ENCODE measurements around the gene CSHL1. TPM values are rescaled to one million over a fixed set of nuclear protein-coding genes. Genes with fewer than 3 reads are reported as not detected.

Gene CSHL1
- total and polyA plus RNA-seq, 9 of the 15 experiments (the other 6 are each of a cell fraction or from before 2014, with no cell fraction given) = not detected

- TF ChIP-seq ZBTB2 (IDR thresholded peaks at IDR 0.05) (no peak), SRSF9 (IDR thresholded peaks at IDR 0.05; ENCODE audit: borderline replicate concordance, low read depth, low read length) (no peak), XRCC4 (IDR thresholded peaks at IDR 0.05; ENCODE audit: extremely low read depth, insufficient read depth, insufficient read length) (no peak)
- TF ChIP-seq, protein P1, sequence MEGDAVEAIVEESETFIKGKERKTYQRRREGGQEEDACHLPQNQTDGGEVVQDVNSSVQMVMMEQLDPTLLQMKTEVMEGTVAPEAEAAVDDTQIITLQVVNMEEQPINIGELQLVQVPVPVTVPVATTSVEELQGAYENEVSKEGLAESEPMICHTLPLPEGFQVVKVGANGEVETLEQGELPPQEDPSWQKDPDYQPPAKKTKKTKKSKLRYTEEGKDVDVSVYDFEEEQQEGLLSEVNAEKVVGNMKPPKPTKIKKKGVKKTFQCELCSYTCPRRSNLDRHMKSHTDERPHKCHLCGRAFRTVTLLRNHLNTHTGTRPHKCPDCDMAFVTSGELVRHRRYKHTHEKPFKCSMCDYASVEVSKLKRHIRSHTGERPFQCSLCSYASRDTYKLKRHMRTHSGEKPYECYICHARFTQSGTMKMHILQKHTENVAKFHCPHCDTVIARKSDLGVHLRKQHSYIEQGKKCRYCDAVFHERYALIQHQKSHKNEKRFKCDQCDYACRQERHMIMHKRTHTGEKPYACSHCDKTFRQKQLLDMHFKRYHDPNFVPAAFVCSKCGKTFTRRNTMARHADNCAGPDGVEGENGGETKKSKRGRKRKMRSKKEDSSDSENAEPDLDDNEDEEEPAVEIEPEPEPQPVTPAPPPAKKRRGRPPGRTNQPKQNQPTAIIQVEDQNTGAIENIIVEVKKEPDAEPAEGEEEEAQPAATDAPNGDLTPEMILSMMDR (IDR thresholded peaks at IDR 0.05 in 2 of 3, conservative IDR thresholded peaks at IDR 0.05 in 1 of 3; ENCODE audit: insufficient read depth in 2 of 3, low read depth in 1 of 3, low read length in 3 of 3) = peak; percentile 69 to 73 (median 69)
- TF ChIP-seq, protein P2, sequence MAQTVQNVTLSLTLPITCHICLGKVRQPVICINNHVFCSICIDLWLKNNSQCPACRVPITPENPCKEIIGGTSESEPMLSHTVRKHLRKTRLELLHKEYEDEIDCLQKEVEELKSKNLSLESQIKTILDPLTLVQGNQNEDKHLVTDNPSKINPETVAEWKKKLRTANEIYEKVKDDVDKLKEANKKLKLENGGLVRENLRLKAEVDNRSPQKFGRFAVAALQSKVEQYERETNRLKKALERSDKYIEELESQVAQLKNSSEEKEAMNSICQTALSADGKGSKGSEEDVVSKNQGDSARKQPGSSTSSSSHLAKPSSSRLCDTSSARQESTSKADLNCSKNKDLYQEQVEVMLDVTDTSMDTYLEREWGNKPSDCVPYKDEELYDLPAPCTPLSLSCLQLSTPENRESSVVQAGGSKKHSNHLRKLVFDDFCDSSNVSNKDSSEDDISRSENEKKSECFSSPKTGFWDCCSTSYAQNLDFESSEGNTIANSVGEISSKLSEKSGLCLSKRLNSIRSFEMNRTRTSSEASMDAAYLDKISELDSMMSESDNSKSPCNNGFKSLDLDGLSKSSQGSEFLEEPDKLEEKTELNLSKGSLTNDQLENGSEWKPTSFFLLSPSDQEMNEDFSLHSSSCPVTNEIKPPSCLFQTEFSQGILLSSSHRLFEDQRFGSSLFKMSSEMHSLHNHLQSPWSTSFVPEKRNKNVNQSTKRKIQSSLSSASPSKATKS (CRISPR knock-in tag; IDR thresholded peaks at IDR 0.05) = no peak
- TF ChIP-seq, protein P3, sequence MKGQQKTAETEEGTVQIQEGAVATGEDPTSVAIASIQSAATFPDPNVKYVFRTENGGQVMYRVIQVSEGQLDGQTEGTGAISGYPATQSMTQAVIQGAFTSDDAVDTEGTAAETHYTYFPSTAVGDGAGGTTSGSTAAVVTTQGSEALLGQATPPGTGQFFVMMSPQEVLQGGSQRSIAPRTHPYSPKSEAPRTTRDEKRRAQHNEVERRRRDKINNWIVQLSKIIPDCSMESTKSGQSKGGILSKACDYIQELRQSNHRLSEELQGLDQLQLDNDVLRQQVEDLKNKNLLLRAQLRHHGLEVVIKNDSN (CRISPR knock-in tag; IDR thresholded peaks at IDR 0.05) = peak; percentile 67
- TF ChIP-seq, protein P4, sequence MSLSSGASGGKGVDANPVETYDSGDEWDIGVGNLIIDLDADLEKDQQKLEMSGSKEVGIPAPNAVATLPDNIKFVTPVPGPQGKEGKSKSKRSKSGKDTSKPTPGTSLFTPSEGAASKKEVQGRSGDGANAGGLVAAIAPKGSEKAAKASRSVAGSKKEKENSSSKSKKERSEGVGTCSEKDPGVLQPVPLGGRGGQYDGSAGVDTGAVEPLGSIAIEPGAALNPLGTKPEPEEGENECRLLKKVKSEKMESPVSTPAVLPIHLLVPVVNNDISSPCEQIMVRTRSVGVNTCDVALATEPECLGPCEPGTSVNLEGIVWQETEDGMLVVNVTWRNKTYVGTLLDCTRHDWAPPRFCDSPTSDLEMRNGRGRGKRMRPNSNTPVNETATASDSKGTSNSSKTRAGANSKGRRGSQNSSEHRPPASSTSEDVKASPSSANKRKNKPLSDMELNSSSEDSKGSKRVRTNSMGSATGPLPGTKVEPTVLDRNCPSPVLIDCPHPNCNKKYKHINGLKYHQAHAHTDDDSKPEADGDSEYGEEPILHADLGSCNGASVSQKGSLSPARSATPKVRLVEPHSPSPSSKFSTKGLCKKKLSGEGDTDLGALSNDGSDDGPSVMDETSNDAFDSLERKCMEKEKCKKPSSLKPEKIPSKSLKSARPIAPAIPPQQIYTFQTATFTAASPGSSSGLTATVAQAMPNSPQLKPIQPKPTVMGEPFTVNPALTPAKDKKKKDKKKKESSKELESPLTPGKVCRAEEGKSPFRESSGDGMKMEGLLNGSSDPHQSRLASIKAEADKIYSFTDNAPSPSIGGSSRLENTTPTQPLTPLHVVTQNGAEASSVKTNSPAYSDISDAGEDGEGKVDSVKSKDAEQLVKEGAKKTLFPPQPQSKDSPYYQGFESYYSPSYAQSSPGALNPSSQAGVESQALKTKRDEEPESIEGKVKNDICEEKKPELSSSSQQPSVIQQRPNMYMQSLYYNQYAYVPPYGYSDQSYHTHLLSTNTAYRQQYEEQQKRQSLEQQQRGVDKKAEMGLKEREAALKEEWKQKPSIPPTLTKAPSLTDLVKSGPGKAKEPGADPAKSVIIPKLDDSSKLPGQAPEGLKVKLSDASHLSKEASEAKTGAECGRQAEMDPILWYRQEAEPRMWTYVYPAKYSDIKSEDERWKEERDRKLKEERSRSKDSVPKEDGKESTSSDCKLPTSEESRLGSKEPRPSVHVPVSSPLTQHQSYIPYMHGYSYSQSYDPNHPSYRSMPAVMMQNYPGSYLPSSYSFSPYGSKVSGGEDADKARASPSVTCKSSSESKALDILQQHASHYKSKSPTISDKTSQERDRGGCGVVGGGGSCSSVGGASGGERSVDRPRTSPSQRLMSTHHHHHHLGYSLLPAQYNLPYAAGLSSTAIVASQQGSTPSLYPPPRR (CRISPR knock-in tag; IDR thresholded peaks at IDR 0.05; ENCODE audit: borderline replicate concordance) = no peak
- TF ChIP-seq, protein P5, sequence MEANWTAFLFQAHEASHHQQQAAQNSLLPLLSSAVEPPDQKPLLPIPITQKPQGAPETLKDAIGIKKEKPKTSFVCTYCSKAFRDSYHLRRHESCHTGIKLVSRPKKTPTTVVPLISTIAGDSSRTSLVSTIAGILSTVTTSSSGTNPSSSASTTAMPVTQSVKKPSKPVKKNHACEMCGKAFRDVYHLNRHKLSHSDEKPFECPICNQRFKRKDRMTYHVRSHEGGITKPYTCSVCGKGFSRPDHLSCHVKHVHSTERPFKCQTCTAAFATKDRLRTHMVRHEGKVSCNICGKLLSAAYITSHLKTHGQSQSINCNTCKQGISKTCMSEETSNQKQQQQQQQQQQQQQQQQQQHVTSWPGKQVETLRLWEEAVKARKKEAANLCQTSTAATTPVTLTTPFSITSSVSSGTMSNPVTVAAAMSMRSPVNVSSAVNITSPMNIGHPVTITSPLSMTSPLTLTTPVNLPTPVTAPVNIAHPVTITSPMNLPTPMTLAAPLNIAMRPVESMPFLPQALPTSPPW (CRISPR knock-in tag; IDR thresholded peaks at IDR 0.05) = peak; percentile 62
Measured at GRCh38 chr17:63881935-63882601, 29.0 kb downstream of the CSHL1 start, which contains the start of gene GH2 (continued).

All from K562 (cell line).